HG03039 (cell line): ENCODE data around the gene MOV10L1.

ENCODE experiments used
- ATAC-seq: cut with Tn5 transposase; IDR thresholded peaks from one replicate; pipeline ENCODE4 v1.9.1; 2021; ENCODE audit warnings: mild to moderate bottlenecking, moderate library complexity; ENCODE audit not compliant: unreplicated experiment

Gene MOV10L1

GRCh38 chr22:50184902-50185374, 95.1 kb downstream of the MOV10L1 start:
- ATAC-seq = no peak

- no peak for ATAC-seq
These were observed 95.7 kb downstream of the MOV10L1 start, which contains the start of gene TRABD for GRCh38 chr22:50185375-50186087. Gene TRABD, plus strand, starts transcription at chr22:50185913. Its CDS starts 7,148 bp downstream, at chr22:50193061.

GRCh38 chr22:50186181-50186714, 96.4 kb downstream of the MOV10L1 start:
- ATAC-seq = no peak

- no peak for ATAC-seq
These were observed 97.1 kb downstream of the MOV10L1 start for GRCh38 chr22:50186761-50187523.

GRCh38 chr22:50188356-50188755, 98.5 kb downstream of the MOV10L1 start:
- ATAC-seq = no peak

GRCh38 chr22:50189184-50189848, 99.5 kb downstream of the MOV10L1 start:
- no peak for ATAC-seq

GRCh38 chr22:50189849-50190181, 100.0 kb downstream of the MOV10L1 start:
- no peak for ATAC-seq

GRCh38 chr22:50190182-50190940, 100.6 kb downstream of the MOV10L1 start:
- ATAC-seq = no peak

- no peak for ATAC-seq
These were observed 101.3 kb downstream of the MOV10L1 start for GRCh38 chr22:50190941-50191741.

- ATAC-seq = no peak
These were observed 102.8 kb downstream of the MOV10L1 start for GRCh38 chr22:50192436-50193204.

- no peak for ATAC-seq
These were observed 103.8 kb downstream of the MOV10L1 start for GRCh38 chr22:50193621-50194020.

GRCh38 chr22:50194037-50194805, 104.4 kb downstream of the MOV10L1 start:
- ATAC-seq = no peak

- ATAC-seq = no peak
These were observed 106.5 kb downstream of the MOV10L1 start for GRCh38 chr22:50196256-50196655.

GRCh38 chr22:50197000-50197800, 107.4 kb downstream of the MOV10L1 start:
- ATAC-seq = no peak

GRCh38 chr22:50197856-50198623, 108.2 kb downstream of the MOV10L1 start:
- no peak for ATAC-seq

GRCh38 chr22:50198624-50199017, 108.8 kb downstream of the MOV10L1 start:
- no peak for ATAC-seq

GRCh38 chr22:50199251-50199721, 109.5 kb downstream of the MOV10L1 start:
- no peak for ATAC-seq
